HG03460 (cell line): ENCODE data around the gene FUT7.

Source experiments
- ATAC-seq: cut with Tn5 transposase; IDR thresholded peaks from one replicate; pipeline ENCODE4 v1.9.1; 2021; ENCODE audit not compliant: unreplicated experiment

FUT7 gene

DNA sequence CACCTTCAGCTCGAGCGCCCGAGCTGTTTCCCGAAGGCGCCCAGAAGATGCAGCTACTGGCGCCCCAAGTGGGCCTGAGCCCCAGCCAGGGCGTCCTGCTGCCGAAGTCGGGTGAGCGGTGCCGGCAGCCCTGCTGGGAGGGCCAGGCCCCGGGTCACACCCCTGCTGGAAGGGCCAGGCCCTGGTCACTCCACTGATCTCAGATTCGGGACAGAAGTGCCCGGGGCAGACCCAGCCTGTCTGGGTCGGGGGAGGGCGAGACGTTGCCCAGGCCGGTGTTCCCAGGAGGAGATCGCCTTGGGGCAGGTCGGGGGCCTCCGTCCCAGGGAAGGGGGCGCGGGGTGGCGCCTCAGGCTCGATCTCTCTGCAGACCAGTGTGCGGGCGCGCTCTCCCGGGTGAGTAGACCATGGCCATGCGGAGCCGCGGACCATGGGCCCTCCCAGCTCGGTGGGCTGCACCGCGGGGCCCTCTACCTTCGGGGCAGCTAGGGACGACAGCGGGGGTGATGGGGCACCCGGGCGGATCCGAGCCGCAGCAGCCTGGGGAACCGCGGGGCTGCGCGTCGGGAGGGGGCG is 46.8 kb downstream of the FUT7 start:
- no peak for ATAC-seq

DNA sequence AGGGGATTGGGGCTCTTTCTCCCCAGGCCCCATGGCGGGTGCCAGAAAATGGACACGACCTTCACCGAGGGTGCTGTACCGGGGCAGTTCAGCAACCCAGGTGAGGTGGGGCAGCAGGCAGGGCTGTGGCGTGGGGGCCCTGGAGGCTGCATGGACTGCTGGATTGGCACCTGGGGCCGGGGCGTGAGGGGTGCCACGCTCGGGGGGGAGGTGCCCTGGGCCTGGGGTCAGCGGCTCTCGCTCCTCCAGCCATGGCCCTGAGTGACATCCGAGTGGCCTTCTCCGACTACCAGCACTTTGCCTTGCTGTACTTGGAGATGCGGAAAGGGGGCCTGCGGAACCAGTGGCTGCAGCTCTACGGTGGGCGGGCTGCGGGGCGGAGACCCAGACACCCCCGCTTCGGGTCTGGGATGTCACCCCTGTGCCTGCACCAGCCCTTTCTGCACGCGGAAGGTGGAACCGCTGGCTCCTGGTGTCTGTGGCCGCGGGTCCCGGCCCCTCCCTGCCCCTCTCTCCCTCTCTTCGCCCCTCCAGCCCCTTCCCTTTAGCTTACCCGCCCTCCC is 47.3 kb downstream of the FUT7 start:
- no peak for ATAC-seq

DNA sequence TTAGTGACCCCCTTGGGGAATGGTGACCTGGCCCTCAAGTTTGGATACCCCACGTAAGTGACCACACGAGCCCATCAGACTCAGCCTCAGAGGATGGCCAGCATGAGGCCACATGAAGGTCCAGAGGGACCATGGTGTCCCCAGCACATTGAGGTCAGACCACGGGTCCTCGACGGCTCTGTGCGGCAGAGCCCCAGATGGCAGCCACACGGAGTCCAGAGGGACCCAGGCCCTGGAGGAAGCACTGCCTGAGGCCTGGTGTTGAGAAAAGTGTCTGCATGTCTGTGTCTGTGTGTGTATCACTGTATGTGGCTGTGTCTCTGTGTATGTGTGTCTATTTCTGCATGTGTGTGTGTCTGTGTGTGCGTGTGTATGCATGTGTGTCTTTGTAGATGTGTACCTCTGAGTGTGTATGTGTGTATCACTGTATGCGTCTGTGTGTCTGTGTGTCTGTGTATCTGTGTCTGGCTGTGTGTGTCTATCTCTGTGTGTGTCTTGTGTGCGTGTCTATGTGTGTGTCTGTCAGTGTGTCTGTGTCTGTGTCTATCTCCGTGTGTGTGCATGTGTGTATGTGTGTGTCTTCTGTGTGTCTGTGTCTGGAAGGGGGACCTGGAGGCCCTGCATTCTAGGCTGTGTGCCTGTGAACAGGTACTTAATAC is 48.1 kb downstream of the FUT7 start:
- no peak for ATAC-seq

DNA sequence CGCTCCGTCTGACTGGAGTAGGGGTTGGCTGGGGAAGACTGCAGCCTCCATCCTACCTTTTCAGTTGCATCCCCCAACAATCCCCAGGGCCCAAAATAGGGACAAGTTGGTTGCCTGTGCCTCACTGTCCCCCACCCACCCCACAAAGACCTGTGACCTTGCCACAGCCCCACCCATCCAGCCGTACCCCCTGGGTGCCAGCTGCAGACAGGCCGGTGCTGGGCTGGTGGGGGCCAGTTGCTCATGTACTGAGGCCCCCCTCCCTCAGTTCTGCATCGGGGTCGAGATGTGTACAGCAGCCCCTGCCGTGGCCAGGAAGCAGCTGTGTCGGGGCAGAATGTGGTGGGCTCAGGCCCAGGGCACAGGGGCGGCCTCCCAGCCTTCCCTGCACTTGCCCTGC is 48.7 kb downstream of the FUT7 start:
- ATAC-seq: no peak

DNA sequence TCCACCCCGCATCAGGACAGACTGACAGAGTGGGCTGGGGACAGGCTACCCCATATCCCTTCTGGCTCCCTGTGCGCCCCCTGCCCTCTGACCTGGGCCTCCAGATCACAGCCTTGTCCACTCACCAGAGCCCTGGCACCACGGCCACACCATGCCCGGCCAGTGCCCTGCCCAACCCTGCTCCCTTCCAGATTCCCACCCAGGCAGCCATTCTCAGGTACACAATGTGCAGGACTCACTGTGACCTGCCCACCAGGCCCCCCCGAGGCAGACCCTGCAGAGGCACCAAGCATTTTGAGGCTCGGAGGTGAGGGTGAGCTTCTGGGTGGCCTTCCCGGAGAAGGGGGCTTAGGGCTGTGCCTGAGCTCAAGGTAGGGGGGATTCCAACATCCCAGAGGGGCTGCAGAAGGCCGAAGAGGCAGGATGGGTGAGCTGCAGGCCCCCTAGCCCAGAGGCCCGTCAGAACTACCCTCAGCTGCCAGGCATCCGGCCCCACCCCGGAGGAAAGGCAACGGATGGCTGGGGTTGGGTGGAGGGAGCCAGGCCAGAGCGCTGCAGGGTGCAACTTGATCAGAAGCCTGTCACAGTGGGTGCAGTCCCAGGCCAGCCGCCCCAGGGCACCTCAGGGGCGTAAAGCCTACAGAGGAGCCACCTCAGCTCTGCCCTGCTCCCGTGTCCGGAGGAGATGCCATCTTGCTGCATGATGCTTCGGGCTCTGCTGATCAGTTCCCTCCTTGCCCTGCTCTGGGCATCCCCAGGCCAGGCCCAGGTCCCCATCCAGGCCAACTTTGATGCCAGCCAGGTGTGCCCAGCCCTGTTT is 49.4 kb downstream of the FUT7 start, which contains the start of gene LCNL1:
TSS of gene LCNL1 (plus strand) at position 762 of the 820 bp plus-strand sequence. CDS start 594 bp downstream, outside the sequence.
- no peak for ATAC-seq

DNA sequence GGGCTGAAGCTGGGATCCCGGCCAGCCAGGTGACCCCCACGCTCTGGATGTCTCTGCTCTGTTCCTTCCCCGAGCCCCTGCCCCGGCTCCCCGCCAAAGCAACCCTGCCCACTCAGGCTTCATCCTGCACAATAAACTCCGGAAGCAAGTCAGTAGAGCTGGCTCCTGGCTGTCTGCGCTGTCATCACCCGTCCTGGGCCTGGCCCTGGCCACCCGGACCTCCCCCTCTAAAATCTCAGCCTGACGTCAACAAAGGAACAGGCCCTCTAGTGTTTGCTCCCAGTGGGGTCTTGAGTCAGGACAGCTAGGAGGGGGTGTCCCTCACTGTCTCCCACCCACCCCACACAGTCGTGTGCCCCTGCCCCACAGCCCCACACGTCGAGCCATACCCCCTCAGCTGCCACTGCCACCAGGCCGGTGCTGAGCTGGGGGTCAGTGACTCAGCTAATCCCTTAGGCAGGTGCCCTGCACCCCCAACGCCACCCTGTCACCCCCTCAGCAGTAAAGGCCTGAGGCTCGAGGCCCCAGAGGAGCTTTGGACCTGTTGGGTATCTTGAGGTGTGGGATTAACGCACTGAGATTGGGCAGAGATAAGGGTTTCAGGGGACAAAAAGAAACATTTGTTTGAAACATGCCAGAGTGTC is 50.2 kb downstream of the FUT7 start:
- no peak for ATAC-seq

DNA sequence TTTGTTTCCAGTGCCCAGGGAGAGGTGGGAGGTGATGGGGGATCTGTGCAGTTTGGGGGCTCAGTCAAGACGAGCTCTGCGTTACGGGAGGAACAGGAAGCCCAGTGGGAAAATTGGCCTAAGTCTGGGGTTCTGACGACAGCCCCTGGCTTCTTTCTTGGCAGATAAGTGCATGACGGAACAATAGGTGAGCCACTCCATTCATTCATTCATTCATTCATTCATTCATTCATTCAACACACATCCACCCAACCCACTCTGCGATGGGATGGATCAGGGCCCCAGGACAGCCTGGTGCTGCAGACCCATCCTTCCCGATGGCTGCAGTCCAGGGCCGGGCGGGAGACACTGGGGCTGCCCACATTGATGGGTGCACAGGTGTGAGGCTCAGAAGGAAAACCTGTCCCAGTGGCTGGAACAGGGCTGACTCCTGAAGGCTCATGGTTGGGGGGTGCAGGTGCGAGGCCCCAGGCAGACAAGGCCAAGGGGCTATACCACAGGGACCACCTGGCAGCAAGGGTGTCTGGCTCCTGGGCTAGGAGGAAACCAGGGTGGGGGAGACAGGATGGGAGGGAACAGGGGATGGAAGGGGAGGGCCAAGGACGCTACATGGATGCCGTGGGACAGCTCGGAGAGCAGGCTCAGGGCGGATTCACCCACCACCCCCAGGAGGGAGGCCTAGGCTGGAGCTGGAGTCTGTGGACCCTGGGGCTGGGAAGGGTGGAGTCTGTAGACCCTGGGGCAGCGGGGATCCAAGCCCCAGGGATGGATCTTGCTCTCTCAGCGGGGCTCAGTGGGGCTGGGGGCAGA is 51.0 kb downstream of the FUT7 start:
- no peak for ATAC-seq
